Gastrocnemius medialis (tissue), 4 donors: Measurements from ENCODE around the gene OGT. TPM values are rescaled to one million over a fixed set of nuclear protein-coding genes. Genes with fewer than 3 reads are reported as not detected.

ENCODE experiments used
- ATAC-seq, 2 donors: fragments of 150-250 bp; one replicate each; pipeline ENCODE4 v1.9.1; 2016
- DNase-seq, 2 donors: peaks; one replicate each; pipeline ENCODE4 v3.0.0-alpha.2; 2019
- H3K27ac ChIP-seq, 4 donors: fragments of 200-600 bp; sonication (generic); 1 replicate in 1 of 4; 2 replicates in 3 of 4; pipeline ENCODE4 v1.5.1; 2016 to 2018; ENCODE audit warnings: mild to moderate bottlenecking in 2 of 4, moderate library complexity in 1 of 4
- H3K27me3 ChIP-seq, 3 donors: fragments of 200-600 bp; sonication (generic) in 2 of 3; 1 replicate in 1 of 3; 2 replicates in 2 of 3; pipeline versions ENCODE4 v1.5.1 to v1.6.0; 2016 to 2019; ENCODE audit warnings: mild to moderate bottlenecking in 1 of 3, moderate library complexity in 1 of 3
- H3K36me3 ChIP-seq, 2 donors: fragments of 200-600 bp; sonication (generic) in 1 of 2; one replicate each; pipeline ENCODE4 v1.5.1; 2017 to 2018
- H3K4me1 ChIP-seq, 2 donors: fragments of 200-600 bp; sonication (generic) in 1 of 2; one replicate each; pipeline ENCODE4 v1.5.1; 2016 to 2017; ENCODE audit warnings: mild to moderate bottlenecking in 2 of 2
- H3K4me3 ChIP-seq, 4 donors: fragments of 200-600 bp; sonication (generic) in 3 of 4; 1 replicate in 1 of 4; 2 replicates in 3 of 4; pipeline ENCODE4 v1.5.1; 2016 to 2019; ENCODE audit warnings: mild to moderate bottlenecking in 2 of 4
- H3K9me3 ChIP-seq, 3 donors: fragments of 200-600 bp; sonication (generic) in 2 of 3; 1 replicate in 1 of 3; 2 replicates in 2 of 3; pipeline ENCODE4 v1.5.1; 2016 to 2019
- CTCF ChIP-seq, 5 experiments: fragments of 450-650 bp in 3 of 5; fragments of 200-600 bp in 2 of 5; sonication (generic) in 2 of 5; IDR thresholded peaks in 4 of 5; conservative IDR thresholded peaks in 1 of 5; 1 replicate in 4 of 5; 2 replicates in 1 of 5; pipeline ENCODE4 v1.5.1; 2016 to 2019; ENCODE audit warnings: antibody characterized with exemption in 5 of 5, mild to moderate bottlenecking in 3 of 5, moderate library complexity in 3 of 5
- POLR2A ChIP-seq, 2 donors: fragments of 450-650 bp; IDR thresholded peaks; one replicate each; pipeline ENCODE4 v1.6.1; 2017; ENCODE audit warnings: antibody characterized with exemption in 2 of 2, mild to moderate bottlenecking in 2 of 2, moderate library complexity in 2 of 2
- in situ Hi-C, 4 donors: fragments of 200-750 bp; cut with MboI; loops; one replicate each; pipeline versions ENCODE4 v1.15.0 to v1.8.0; 2017; ENCODE audit warnings: low sequenced_read_pairs in 4 of 4
- intact Hi-C: fragments of 100-400 bp; cut with DNase I; formaldehyde crosslinking; loops from one replicate; pipeline ENCODE4 v1.15.1; 2023; ENCODE audit warnings: low total_unique reads
- total RNA-seq, 4 donors: library from RNA; depleted of rRNA; stranded (reverse); fragments of >200 nt; gene quantifications; one replicate each; pipeline versions ENCODE4 v1.1.0 to v1.2.3, GENCODE V29; 2016

Gene OGT
- total RNA-seq, 4 donors from 2014 or later, result 34.5 to 146 (median 62.1) TPM

GRCh38 chrX:71618303-71618721 is 85.4 kb downstream of the OGT start, which contains the start of gene CXCR3:
Gene CXCR3 (minus strand): TSS chrX:71618511. CDS start chrX:71618449, 62 bp downstream.
- ATAC-seq (no peak), DNase-seq (no peak)
- H3K27ac ChIP-seq, result no peak within 1 kb of the TSS
- H3K27me3 ChIP-seq, result no peaks in the 10 kb centered on the region
- peaks cover 0 to 8% of the 10 kb centered on the region in 2 donors for H3K36me3 ChIP-seq
- no peak for TF ChIP-seq POLR2A (IDR thresholded peaks at IDR 0.05)
- no peak for TF ChIP-seq CTCF (IDR thresholded peaks at IDR 0.05 in 4 of 5, conservative IDR thresholded peaks at IDR 0.05 in 1 of 5)
- H3K4me3 ChIP-seq, result no peak within 1 kb of the TSS
- H3K9me3 ChIP-seq, result no peaks in the 10 kb centered on the region
- in situ Hi-C loops, result no loop called here
- H3K4me1 ChIP-seq, result peaks cover 9 to 13% of the 10 kb centered on the region in 2 donors
- intact Hi-C loops, result no loop called here

- no peak overlapping the region for H3K4me3 ChIP-seq
These were observed 85.9 kb downstream of the OGT start for GRCh38 chrX:71618787-71619186.

GRCh38 chrX:71619193-71619592 is 86.3 kb downstream of the OGT start:
- H3K9me3 ChIP-seq, result no peaks in the 10 kb centered on the region
- intact Hi-C loops (no loop called here), in situ Hi-C loops (no loop called here)
- DNase-seq, result no peak
- peaks cover 9 to 15% of the 10 kb centered on the region in 2 donors for H3K4me1 ChIP-seq
- H3K27ac ChIP-seq, result no peak overlapping the region
- H3K36me3 ChIP-seq, result no peaks in the 10 kb centered on the region
- no peak overlapping the region for H3K4me3 ChIP-seq
- no peaks in the 10 kb centered on the region for H3K27me3 ChIP-seq
- TF ChIP-seq CTCF (IDR thresholded peaks at IDR 0.05 in 4 of 5, conservative IDR thresholded peaks at IDR 0.05 in 1 of 5), result no peak
- no peak for TF ChIP-seq POLR2A (IDR thresholded peaks at IDR 0.05)
- ATAC-seq, result no peak

More at GRCh38 chrX:71618787-71619186, 85.9 kb downstream of the OGT start:
- no peak for TF ChIP-seq CTCF (IDR thresholded peaks at IDR 0.05 in 4 of 5, conservative IDR thresholded peaks at IDR 0.05 in 1 of 5)
- no peak for TF ChIP-seq POLR2A (IDR thresholded peaks at IDR 0.05)
- ATAC-seq (no peak), DNase-seq (no peak)
- no peaks in the 10 kb centered on the region for H3K27me3 ChIP-seq
- peaks cover 9 to 15% of the 10 kb centered on the region in 2 donors for H3K4me1 ChIP-seq
- no peaks in the 10 kb centered on the region for H3K9me3 ChIP-seq
- intact Hi-C loops (no loop called here), in situ Hi-C loops (no loop called here)
- H3K27ac ChIP-seq, result no peak overlapping the region
- peaks cover 0 to 3% of the 10 kb centered on the region in 2 donors for H3K36me3 ChIP-seq

- H3K27ac ChIP-seq, result no peak overlapping the region
- TF ChIP-seq POLR2A (IDR thresholded peaks at IDR 0.05) (no peak), CTCF (IDR thresholded peaks at IDR 0.05 in 4 of 5, conservative IDR thresholded peaks at IDR 0.05 in 1 of 5) (no peak)
- H3K9me3 ChIP-seq, result no peaks in the 10 kb centered on the region
- no peaks in the 10 kb centered on the region for H3K27me3 ChIP-seq
- no peak for DNase-seq
- intact Hi-C loops (no loop called here), in situ Hi-C loops (no loop called here)
- peaks cover 9 to 15% of the 10 kb centered on the region in 2 donors for H3K4me1 ChIP-seq
- no peak for ATAC-seq
- no peak overlapping the region for H3K4me3 ChIP-seq
- H3K36me3 ChIP-seq, result no peaks in the 10 kb centered on the region
These were observed 87.1 kb downstream of the OGT start for GRCh38 chrX:71619986-71620385.

GRCh38 chrX:71621603-71622002 is 88.7 kb downstream of the OGT start:
- H3K4me1 ChIP-seq, result peaks cover 9 to 15% of the 10 kb centered on the region in 2 donors
- no peak for DNase-seq
- intact Hi-C loops, result no loop called here
- no peaks in the 10 kb centered on the region for H3K9me3 ChIP-seq
- no peak overlapping the region for H3K4me3 ChIP-seq
- no peaks in the 10 kb centered on the region for H3K27me3 ChIP-seq
- peak overlapping the region; percentile 56 to 86 (median 73) for H3K27ac ChIP-seq
- in situ Hi-C loops, result no loop called here
- no peaks in the 10 kb centered on the region for H3K36me3 ChIP-seq
- TF ChIP-seq CTCF (IDR thresholded peaks at IDR 0.05 in 4 of 5, conservative IDR thresholded peaks at IDR 0.05 in 1 of 5), result no peak
- no peak for TF ChIP-seq POLR2A (IDR thresholded peaks at IDR 0.05)
- no peak for ATAC-seq
